Neutrophil (primary cell): ENCODE measurements around the gene ALDOA.

Source experiments
- H3K27ac ChIP-seq: fragments of 200-600 bp; sonication (generic); 2 replicates; pipeline ENCODE4 v1.5.1; 2016; ENCODE audit warnings: mild to moderate bottlenecking, moderate library complexity
- H3K27me3 ChIP-seq: fragments of 200-600 bp; sonication (generic); 2 replicates; pipeline ENCODE4 v1.6.0; 2016; ENCODE audit warnings: mild to moderate bottlenecking
- H3K36me3 ChIP-seq: fragments of 200-600 bp; sonication (generic); 2 replicates; pipeline ENCODE4 v1.5.1; 2017
- H3K4me1 ChIP-seq, 2 experiments: fragments of 200-600 bp in 1 of 2; sonication (generic) in 1 of 2; 1 replicate in 1 of 2; 2 replicates in 1 of 2; pipeline versions ENCODE4 v1.5.1 to v1.6.1; 2013 to 2016; ENCODE audit warnings: low read depth in 1 of 2, low read length in 1 of 2, mild to moderate bottlenecking in 1 of 2, moderate library complexity in 1 of 2; ENCODE audit not compliant: control insufficient read depth in 1 of 2, insufficient read depth in 1 of 2
- H3K4me3 ChIP-seq, 2 experiments: fragments of 200-600 bp in 1 of 2; sonication (generic) in 1 of 2; 1 replicate in 1 of 2; 2 replicates in 1 of 2; pipeline ENCODE4 v1.5.1; 2013 to 2016; ENCODE audit warnings: low read depth in 1 of 2, low read length in 1 of 2, mild to moderate bottlenecking in 1 of 2, moderate library complexity in 1 of 2
- H3K9me3 ChIP-seq: fragments of 200-600 bp; sonication (generic); 2 replicates; pipeline ENCODE4 v1.5.1; 2016
- CTCF ChIP-seq: fragments of 200-600 bp; sonication (generic); IDR thresholded peaks from 2 replicates; pipeline ENCODE4 v1.5.1; 2016; ENCODE audit warnings: antibody characterized with exemption

Gene ALDOA

DNA sequence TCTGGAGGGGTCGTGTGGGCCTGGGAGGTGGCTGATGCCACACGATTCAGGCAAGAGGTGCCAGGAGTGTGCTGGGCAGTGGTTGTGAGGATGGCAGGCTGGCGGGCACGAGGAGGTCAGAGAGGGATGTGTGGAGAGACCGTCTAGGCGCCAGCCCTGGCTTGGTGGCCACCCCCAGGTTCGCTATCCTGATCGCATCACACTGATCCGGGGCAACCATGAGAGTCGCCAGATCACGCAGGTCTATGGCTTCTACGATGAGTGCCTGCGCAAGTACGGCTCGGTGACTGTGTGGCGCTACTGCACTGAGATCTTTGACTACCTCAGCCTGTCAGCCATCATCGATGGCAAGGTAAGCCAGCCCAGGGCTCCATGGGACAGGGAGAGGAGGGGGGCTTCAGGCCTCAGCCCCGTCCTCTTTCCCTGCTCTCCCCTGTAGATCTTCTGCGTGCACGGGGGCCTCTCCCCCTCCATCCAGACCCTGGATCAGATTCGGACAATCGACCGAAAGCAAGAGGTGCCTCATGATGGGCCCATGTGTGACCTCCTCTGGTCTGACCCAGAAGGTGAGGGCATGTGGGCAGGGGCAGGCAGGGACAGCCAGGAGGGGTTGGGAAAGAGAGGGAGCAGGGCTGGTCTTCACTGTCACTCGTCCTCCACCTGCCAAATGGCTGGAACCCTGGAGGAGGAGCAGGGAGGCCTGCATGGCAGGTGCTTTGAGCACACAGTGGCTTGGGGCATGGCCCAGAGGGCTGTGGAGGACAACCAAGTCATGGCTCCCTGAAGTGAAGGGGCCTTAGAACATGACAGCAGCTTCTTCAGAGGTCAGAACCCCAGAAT is 17.9 kb downstream of the ALDOA start:
- Histone ChIP-seq H3K4me3 (no peak overlapping the region), H3K27ac (peak overlapping the region; percentile 35), H3K36me3 (peaks cover 75% of the 10 kb centered on the region), H3K4me1 (peaks cover 27 to 31% of the 10 kb centered on the region in 2 experiments), H3K9me3 (no peaks in the 10 kb centered on the region), H3K27me3 (no peaks in the 10 kb centered on the region)
- no peak for TF ChIP-seq CTCF

DNA sequence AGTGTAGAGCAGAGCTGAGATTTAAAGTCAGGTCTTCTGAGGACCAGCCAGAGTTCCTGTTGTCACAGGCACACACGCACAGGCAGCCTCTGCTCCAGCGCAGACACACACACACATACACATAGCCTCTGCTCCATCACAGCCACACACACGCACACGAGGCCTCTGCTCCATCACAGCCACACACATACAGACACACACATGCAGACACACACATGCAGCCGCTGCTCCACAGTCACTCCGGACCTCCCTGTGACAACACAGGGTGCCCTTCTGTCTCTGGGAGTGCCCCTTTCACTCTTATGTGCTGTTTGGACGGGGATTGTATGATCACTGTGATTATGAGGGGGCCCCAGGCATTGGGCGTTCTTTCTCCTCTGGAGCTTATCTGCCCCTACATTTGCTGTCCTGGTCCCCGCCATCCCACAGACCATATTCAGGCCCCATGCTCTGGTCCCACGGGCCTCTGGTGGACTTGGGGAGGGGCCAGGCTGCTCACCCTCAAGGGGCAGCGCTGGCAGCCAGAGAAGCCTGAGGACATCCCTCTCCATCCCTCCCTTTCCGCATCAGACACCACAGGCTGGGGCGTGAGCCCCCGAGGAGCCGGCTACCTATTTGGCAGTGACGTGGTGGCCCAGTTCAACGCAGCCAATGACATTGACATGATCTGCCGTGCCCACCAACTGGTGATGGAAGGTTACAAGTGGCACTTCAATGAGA is 18.7 kb downstream of the ALDOA start:
- Histone ChIP-seq H3K4me3 (no peak overlapping the region), H3K27me3 (no peaks in the 10 kb centered on the region), H3K27ac (peak overlapping the region; percentile 25), H3K36me3 (peaks cover 67% of the 10 kb centered on the region), H3K9me3 (no peaks in the 10 kb centered on the region), H3K4me1 (peaks cover 22 to 30% of the 10 kb centered on the region in 2 experiments)
- TF ChIP-seq CTCF = no peak

DNA sequence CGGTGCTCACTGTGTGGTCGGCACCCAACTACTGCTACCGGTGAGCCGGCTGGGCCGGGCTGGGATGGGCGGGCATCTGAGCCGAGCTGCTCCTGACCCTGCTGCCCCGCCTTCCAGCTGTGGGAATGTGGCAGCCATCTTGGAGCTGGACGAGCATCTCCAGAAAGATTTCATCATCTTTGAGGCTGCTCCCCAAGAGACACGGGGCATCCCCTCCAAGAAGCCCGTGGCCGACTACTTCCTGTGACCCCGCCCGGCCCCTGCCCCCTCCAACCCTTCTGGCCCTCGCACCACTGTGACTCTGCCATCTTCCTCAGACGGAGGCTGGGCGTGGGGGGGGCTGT is 19.2 kb downstream of the ALDOA start:
- Histone ChIP-seq H3K9me3 (no peaks in the 10 kb centered on the region), H3K4me1 (peaks cover 22 to 30% of the 10 kb centered on the region in 2 experiments), H3K36me3 (peaks cover 62% of the 10 kb centered on the region), H3K4me3 (no peak overlapping the region), H3K27me3 (no peaks in the 10 kb centered on the region), H3K27ac (peak overlapping the region; percentile 23)
- TF ChIP-seq CTCF = no peak

- no peaks in the 10 kb centered on the region for H3K9me3 ChIP-seq
- peaks cover 22 to 30% of the 10 kb centered on the region in 2 experiments for H3K4me1 ChIP-seq
- H3K4me3 ChIP-seq = no peak overlapping the region
- H3K27ac ChIP-seq = peak overlapping the region; percentile 90
- no peak for TF ChIP-seq CTCF
- H3K36me3 ChIP-seq = peaks cover 58% of the 10 kb centered on the region
- no peaks in the 10 kb centered on the region for H3K27me3 ChIP-seq
Measured at GRCh38 chr16:30085247-30085646, 19.7 kb downstream of the ALDOA start.

DNA sequence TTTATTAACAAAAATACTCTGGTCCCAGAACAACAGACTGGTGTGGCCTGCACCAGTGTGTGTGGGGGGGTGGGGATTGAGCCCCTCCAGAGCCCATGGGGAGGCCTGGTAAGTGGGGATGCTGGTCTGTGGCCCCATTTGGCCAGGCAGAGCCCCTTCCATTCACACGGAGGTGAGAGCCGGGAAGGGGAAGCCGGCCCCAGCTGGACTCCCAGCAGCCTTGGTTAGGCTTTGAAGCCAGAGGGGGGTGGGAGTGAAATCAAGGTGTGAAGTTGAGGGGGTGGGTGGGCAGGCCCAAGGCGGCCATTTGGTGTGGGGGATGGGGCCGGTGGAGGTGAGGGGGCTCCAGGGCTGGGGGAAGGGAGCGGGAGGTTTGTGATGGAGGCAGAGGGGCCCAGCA is 20.3 kb downstream of the ALDOA start:
- H3K4me3 ChIP-seq = no peak overlapping the region
- H3K36me3 ChIP-seq = peaks cover 53% of the 10 kb centered on the region
- no peaks in the 10 kb centered on the region for H3K27me3 ChIP-seq
- TF ChIP-seq CTCF = no peak
- no peaks in the 10 kb centered on the region for H3K9me3 ChIP-seq
- H3K4me1 ChIP-seq = peaks cover 23 to 32% of the 10 kb centered on the region in 2 experiments
- peak overlapping the region; percentile 90 for H3K27ac ChIP-seq
